CD14-positive monocyte (primary cell): Measurements from ENCODE around the gene HOXB8. TPM values are rescaled to one million over a fixed set of nuclear protein-coding genes. Genes with fewer than 3 reads are reported as not detected.

Experiments used
- DNase-seq, 3 donors: peaks; one replicate each; pipeline ENCODE4 v3.0.0-alpha.2; 2011 to 2022
- H2AFZ ChIP-seq: 2 replicates; pipeline ENCODE4 v1.6.0; 2012; ENCODE audit warnings: mild to moderate bottlenecking, low read depth, low read length, inconsistent platforms; ENCODE audit not compliant: insufficient read depth, poor library complexity, severe bottlenecking
- H3K27ac ChIP-seq, 2 donors: 1 replicate in 1 of 2; 2 replicates in 1 of 2; pipeline ENCODE4 v1.5.1; 2012 to 2013; ENCODE audit warnings: low read length in 2 of 2, control low read depth in 1 of 2, inconsistent platforms in 1 of 2, low read depth in 1 of 2, mild to moderate bottlenecking in 1 of 2
- H3K27me3 ChIP-seq, 2 donors: one replicate each; pipeline versions ENCODE4 v1.6.0 to v1.6.1; 2011 to 2013; ENCODE audit warnings: low read length in 2 of 2; ENCODE audit not compliant: control insufficient read depth in 2 of 2, insufficient read depth in 2 of 2
- H3K36me3 ChIP-seq, 2 donors: replicated peaks in 1 of 2; 1 replicate in 1 of 2; 2 replicates in 1 of 2; pipeline versions ENCODE4 v1.5.1 to v1.6.1; 2012 to 2013; ENCODE audit warnings: low read length in 2 of 2, control low read depth in 1 of 2, inconsistent platforms in 1 of 2, mild to moderate bottlenecking in 1 of 2; ENCODE audit not compliant: insufficient read depth in 2 of 2, control insufficient read depth in 1 of 2
- H3K4me1 ChIP-seq, 2 donors: 1 replicate in 1 of 2; 2 replicates in 1 of 2; pipeline versions ENCODE4 v1.5.1 to v1.6.1; 2012 to 2013; ENCODE audit warnings: low read length in 2 of 2, control low read depth in 1 of 2, inconsistent platforms in 1 of 2, mild to moderate bottlenecking in 1 of 2, moderate library complexity in 1 of 2; ENCODE audit not compliant: insufficient read depth in 2 of 2, control insufficient read depth in 1 of 2
- H3K4me2 ChIP-seq: replicated peaks from 2 replicates; pipeline ENCODE3; 2012; ENCODE audit warnings: low read length, moderate library complexity, mild to moderate bottlenecking; ENCODE audit not compliant: poor library complexity, severe bottlenecking; ENCODE audit errors: extremely low read depth
- H3K4me3 ChIP-seq, 3 experiments: fragments of 200-600 bp in 1 of 3; sonication (generic) in 1 of 3; replicated peaks in 1 of 3; 1 replicate in 2 of 3; 2 replicates in 1 of 3; pipeline ENCODE4 v1.5.1; 2011 to 2013; ENCODE audit warnings: low read length in 3 of 3, mild to moderate bottlenecking in 3 of 3, control low read depth in 2 of 3, low read depth in 2 of 3, inconsistent platforms in 1 of 3, moderate library complexity in 1 of 3
- H3K79me2 ChIP-seq: 2 replicates; pipeline ENCODE4 v1.6.0; 2012; ENCODE audit warnings: mild to moderate bottlenecking, control low read depth, inconsistent platforms, low read length, moderate library complexity; ENCODE audit not compliant: insufficient read depth
- H3K9ac ChIP-seq: 2 replicates; pipeline ENCODE4 v1.6.0; 2017; ENCODE audit warnings: low read length, mild to moderate bottlenecking; ENCODE audit not compliant: insufficient read depth, poor library complexity, severe bottlenecking
- H3K9me3 ChIP-seq, 2 donors: replicated peaks in 1 of 2; 1 replicate in 1 of 2; 2 replicates in 1 of 2; pipeline versions ENCODE4 v1.5.1 to v1.6.1; 2012 to 2013; ENCODE audit warnings: low read length in 2 of 2, control low read depth in 1 of 2; ENCODE audit not compliant: control insufficient read depth in 1 of 2, insufficient read depth in 1 of 2
- H4K20me1 ChIP-seq: 2 replicates; pipeline ENCODE4 v1.6.0; 2012; ENCODE audit warnings: mild to moderate bottlenecking, low read length, control low read depth, moderate library complexity; ENCODE audit not compliant: insufficient read depth
- H3K27ac Mint-ChIP-seq, 7 donors: one replicate each; pipeline ENCODE4 v1.8.0; 2020; ENCODE audit warnings: mild to moderate bottlenecking in 7 of 7, mixed read lengths in 7 of 7, moderate library complexity in 6 of 7, inconsistent platforms in 2 of 7
- H3K27me3 Mint-ChIP-seq, 3 donors: one replicate each; pipeline ENCODE4 v1.8.0; 2021 to 2022; ENCODE audit warnings: low read depth in 3 of 3, mild to moderate bottlenecking in 3 of 3, mixed read lengths in 3 of 3, moderate library complexity in 3 of 3, inconsistent platforms in 1 of 3
- H3K36me3 Mint-ChIP-seq, 2 donors: one replicate each; pipeline ENCODE4 v1.8.0; 2020; ENCODE audit warnings: mixed read lengths in 2 of 2, inconsistent platforms in 1 of 2, mild to moderate bottlenecking in 1 of 2
- H3K4me1 Mint-ChIP-seq: one replicate; pipeline ENCODE4 v1.8.0; 2020; ENCODE audit warnings: mild to moderate bottlenecking, mixed read lengths
- H3K4me3 Mint-ChIP-seq, 2 donors: one replicate each; pipeline ENCODE4 v1.8.0; 2020; ENCODE audit warnings: mild to moderate bottlenecking in 2 of 2, mixed read lengths in 2 of 2, moderate library complexity in 1 of 2
- H3K9me3 Mint-ChIP-seq, 7 donors: one replicate each; pipeline ENCODE4 v1.8.0; 2020 to 2022; ENCODE audit warnings: mixed read lengths in 7 of 7, mild to moderate bottlenecking in 6 of 7, moderate library complexity in 6 of 7, inconsistent platforms in 2 of 7
- WGBS: methylation state at CpG from one replicate; pipeline ENCODE4 v1.1.5; 2013; ENCODE audit warnings: missing lambda C conversion rate; ENCODE audit not compliant: insufficient coverage; 5-methylcytosine and 5-hydroxymethylcytosine counted together
- intact Hi-C, 2 donors: fragments of 100-400 bp; cut with micrococcal nuclease; formaldehyde crosslinking; loops; one replicate each; pipeline versions ENCODE4 v1.15.0 to v1.15.1; 2023
- polyA plus RNA-seq, 3 donors: library from polyadenylated mRNA; depleted of rRNA in 1 of 3; unstranded in 2 of 3; stranded (reverse) in 1 of 3; fragments of 300-500 nt in 2 of 3; fragments of >200 nt in 1 of 3; fragmentation: Illumina TruSeq in 2 of 3; gene quantifications; 1 replicate in 2 of 3; 2 replicates in 1 of 3; pipeline ENCODE4 v1.2.3, GENCODE V29; 2012 to 2021
- TF ChIP-seq, protein P1 (sequence below): fragments of 200-600 bp; IDR thresholded peaks from one replicate; pipeline ENCODE4 v1.8.0; 2022; ENCODE audit warnings: antibody characterized with exemption, mild to moderate bottlenecking

HOXB8 gene
- polyA plus RNA-seq, 3 donors: not detected

GRCh38 chr17:48563867-48564187 lies 51.3 kb downstream of the HOXB8 start:
- Histone ChIP-seq H4K20me1 (no peaks in the 10 kb centered on the region), H2AFZ (no peak overlapping the region), H3K4me2 (no peak overlapping the region), H3K4me1 (peaks cover 0 to 4% of the 10 kb centered on the region in 2 donors), H3K27ac (no peak overlapping the region), H3K36me3 (no peaks in the 10 kb centered on the region), H3K79me2 (no peaks in the 10 kb centered on the region), H3K9ac (no peak overlapping the region), H3K9me3 (no peaks in the 10 kb centered on the region), H3K27me3 (peaks cover 35 to 64% of the 10 kb centered on the region in 2 donors), H3K4me3 (no peak overlapping the region)
- Mint-ChIP-seq H3K27ac (no peak overlapping the region), H3K36me3 (peaks cover 2 to 8% of the 10 kb centered on the region in 2 donors), H3K4me3 (peak overlapping the region in 1 of 2 donors; percentile 56), H3K27me3 (peaks cover 29 to 32% (median 31%) of the 10 kb centered on the region in 3 donors), H3K9me3 (peaks cover 0 to 6% (median 2%) of the 10 kb centered on the region in 7 donors), H3K4me1 (peaks cover 7% of the 10 kb centered on the region)
- no peak for DNase-seq
- intact Hi-C loops: no loop called here
- 79% methylated on average over 4 of the region's 10 CpGs for WGBS
- TF ChIP-seq, protein P1, sequence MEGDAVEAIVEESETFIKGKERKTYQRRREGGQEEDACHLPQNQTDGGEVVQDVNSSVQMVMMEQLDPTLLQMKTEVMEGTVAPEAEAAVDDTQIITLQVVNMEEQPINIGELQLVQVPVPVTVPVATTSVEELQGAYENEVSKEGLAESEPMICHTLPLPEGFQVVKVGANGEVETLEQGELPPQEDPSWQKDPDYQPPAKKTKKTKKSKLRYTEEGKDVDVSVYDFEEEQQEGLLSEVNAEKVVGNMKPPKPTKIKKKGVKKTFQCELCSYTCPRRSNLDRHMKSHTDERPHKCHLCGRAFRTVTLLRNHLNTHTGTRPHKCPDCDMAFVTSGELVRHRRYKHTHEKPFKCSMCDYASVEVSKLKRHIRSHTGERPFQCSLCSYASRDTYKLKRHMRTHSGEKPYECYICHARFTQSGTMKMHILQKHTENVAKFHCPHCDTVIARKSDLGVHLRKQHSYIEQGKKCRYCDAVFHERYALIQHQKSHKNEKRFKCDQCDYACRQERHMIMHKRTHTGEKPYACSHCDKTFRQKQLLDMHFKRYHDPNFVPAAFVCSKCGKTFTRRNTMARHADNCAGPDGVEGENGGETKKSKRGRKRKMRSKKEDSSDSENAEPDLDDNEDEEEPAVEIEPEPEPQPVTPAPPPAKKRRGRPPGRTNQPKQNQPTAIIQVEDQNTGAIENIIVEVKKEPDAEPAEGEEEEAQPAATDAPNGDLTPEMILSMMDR: no peak

GRCh38 chr17:48563385-48563838 lies 51.7 kb downstream of the HOXB8 start:
- Histone ChIP-seq H3K4me3 (no peak overlapping the region), H3K79me2 (no peaks in the 10 kb centered on the region), H3K27ac (no peak overlapping the region), H2AFZ (no peak overlapping the region), H3K36me3 (no peaks in the 10 kb centered on the region), H3K27me3 (peaks cover 31 to 60% of the 10 kb centered on the region in 2 donors), H3K4me2 (no peak overlapping the region), H4K20me1 (no peaks in the 10 kb centered on the region), H3K4me1 (peaks cover 0 to 1% of the 10 kb centered on the region in 2 donors), H3K9ac (no peak overlapping the region), H3K9me3 (no peaks in the 10 kb centered on the region)
- no peak for DNase-seq
- intact Hi-C loops: no loop called here
- Mint-ChIP-seq H3K4me1 (peaks cover 4% of the 10 kb centered on the region), H3K27me3 (peaks cover 33 to 35% (median 35%) of the 10 kb centered on the region in 3 donors), H3K36me3 (peaks cover 1 to 7% of the 10 kb centered on the region in 2 donors), H3K27ac (no peak overlapping the region), H3K4me3 (peak overlapping the region in 1 of 2 donors; percentile 56), H3K9me3 (peaks cover 0 to 4% (median under 1%) of the 10 kb centered on the region in 7 donors)
- WGBS: 96% methylated on average over 4 of the region's 6 CpGs
- TF ChIP-seq, protein P1: no peak
